NCI-H146 treated with DMSO at 0.1 percent for 48 hours (cell line): ENCODE results near the gene YPEL1.
"Not testable (repeated sequence)": the region's sequence is repeated elsewhere in the genome, so short reads cannot be mapped to it uniquely, and the experiment has no call there.

ENCODE experiments used
- DNase-seq: peaks from one replicate; lab custom pipeline; 2025; ENCODE audit not compliant: unreplicated experiment; lab: John Stamatoyannopoulos, UW

The YPEL1 gene

GRCh38 chr22:21724496-21724895 is 11.1 kb downstream of the YPEL1 start:
- DNase-seq: not testable (repeated sequence)

GRCh38 chr22:21721195-21721852 is 14.3 kb downstream of the YPEL1 start:
- not testable (repeated sequence) for DNase-seq

- DNase-seq: not testable (repeated sequence)
These were observed 15.3 kb downstream of the YPEL1 start for GRCh38 chr22:21720191-21720859.

- no peak for DNase-seq
These were observed 16.6 kb downstream of the YPEL1 start for GRCh38 chr22:21719024-21719423.

GRCh38 chr22:21718499-21718898 is 17.1 kb downstream of the YPEL1 start:
- DNase-seq: no peak

- DNase-seq: not testable (repeated sequence)
These were observed 19.0 kb downstream of the YPEL1 start for GRCh38 chr22:21716395-21717122.

GRCh38 chr22:21714786-21715185 is 20.8 kb downstream of the YPEL1 start:
- DNase-seq: no peak

GRCh38 chr22:21714059-21714770 is 21.4 kb downstream of the YPEL1 start:
- DNase-seq: no peak

- no peak for DNase-seq
These were observed 22.1 kb downstream of the YPEL1 start for GRCh38 chr22:21713428-21714058.

- no peak for DNase-seq
These were observed 22.7 kb downstream of the YPEL1 start for GRCh38 chr22:21712751-21713427.

- DNase-seq: no peak
These were observed 23.7 kb downstream of the YPEL1 start for GRCh38 chr22:21711851-21712250.

GRCh38 chr22:21710156-21710555 is 25.4 kb downstream of the YPEL1 start:
- no peak for DNase-seq

GRCh38 chr22:21709688-21710087 is 25.9 kb downstream of the YPEL1 start:
- DNase-seq: no peak

- no peak for DNase-seq
These were observed 26.6 kb downstream of the YPEL1 start for GRCh38 chr22:21708960-21709359.

- DNase-seq: peak; percentile 47
These were observed 27.9 kb downstream of the YPEL1 start for GRCh38 chr22:21707677-21708076.

- no peak for DNase-seq
These were observed 31.8 kb downstream of the YPEL1 start for GRCh38 chr22:21703684-21704316.

- DNase-seq: no peak
These were observed 32.6 kb downstream of the YPEL1 start for GRCh38 chr22:21702700-21703683.

- no peak for DNase-seq
These were observed 33.5 kb downstream of the YPEL1 start for GRCh38 chr22:21702094-21702493.
